ENCODE results near the gene RFNG.

RFNG gene

GRCh38 chr17:82059272-82060000 is 7.8 kb upstream of the RFNG start:
- TF ChIP-seq CTCF (conservative IDR thresholded peaks at IDR 0.05; ENCODE audit: low read depth, low read length): no peak
- no peak for DNase-seq (ENCODE audit: low read depth)
- no peak overlapping the region for H3K4me3 ChIP-seq (ENCODE audit: low read depth, low read length)

- no peak overlapping the region for H3K4me3 ChIP-seq (ENCODE audit: low read depth, low read length)
- no peak for TF ChIP-seq CTCF (conservative IDR thresholded peaks at IDR 0.05; ENCODE audit: low read depth, low read length)
- DNase-seq (ENCODE audit: low read depth): no peak
These were observed 7.2 kb upstream of the RFNG start for GRCh38 chr17:82058855-82059249.

- DNase-seq (ENCODE audit: low read depth): no peak
- TF ChIP-seq CTCF (conservative IDR thresholded peaks at IDR 0.05; ENCODE audit: low read depth, low read length): no peak
- no peak overlapping the region for H3K4me3 ChIP-seq (ENCODE audit: low read depth, low read length)
These were observed 6.7 kb upstream of the RFNG start for GRCh38 chr17:82058230-82058854.

- H3K4me3 ChIP-seq (ENCODE audit: low read depth, low read length): no peak overlapping the region
- TF ChIP-seq CTCF (conservative IDR thresholded peaks at IDR 0.05; ENCODE audit: low read depth, low read length): no peak
- DNase-seq (ENCODE audit: low read depth): no peak
These were observed 5.4 kb upstream of the RFNG start for GRCh38 chr17:82056729-82057621.

GRCh38 chr17:82055965-82056728 is 4.5 kb upstream of the RFNG start:
- DNase-seq (ENCODE audit: low read depth): no peak
- TF ChIP-seq CTCF (conservative IDR thresholded peaks at IDR 0.05; ENCODE audit: low read depth, low read length): no peak
- H3K4me3 ChIP-seq (ENCODE audit: low read depth, low read length): no peak overlapping the region
